SK-N-SH (cell line): ENCODE measurements around the gene UBTD1. TPM values are rescaled to one million over a fixed set of nuclear protein-coding genes. Genes with fewer than 3 reads are reported as not detected.

Source experiments
- CTCF ChIA-PET: fragments of 300-600, 350-600 bp; formaldehyde crosslinking; extraction: SDS; loops from one replicate; lab custom pipeline; 2021; lab: Yijun Ruan, JAX
- POLR2A ChIA-PET: fragments of 350-600 bp; sonication (Branson Sonifier 250); formaldehyde crosslinking; extraction: SDS; loops from one replicate; lab custom pipeline; 2020; ENCODE audit warnings: antibody characterized with exemption, inconsistent platforms; lab: Yijun Ruan, JAX
- DNase-seq: peaks from one replicate; pipeline ENCODE4 v3.0.0; 2012
- H2AFZ ChIP-seq: fragments of 200-600 bp; sonication (generic); 2 replicates; pipeline ENCODE4 v1.8.1; 2016; ENCODE audit warnings: antibody characterized with exemption, mild to moderate bottlenecking, low read depth
- H3F3A ChIP-seq: fragments of 200-600 bp; sonication (generic); replicated peaks from 2 replicates; pipeline ENCODE3; 2016; ENCODE audit warnings: antibody characterized with exemption, mild to moderate bottlenecking; ENCODE audit not compliant: insufficient read depth
- H3K27ac ChIP-seq, 2 experiments: fragments of 200-500 bp in 1 of 2; fragments of 200-600 bp in 1 of 2; sonication (Bioruptor generic) in 1 of 2; sonication (generic), shearing (Covaris generic) in 1 of 2; 2 replicates each; pipeline versions ENCODE4 v1.5.1 to v1.6.1; 2014 to 2016; ENCODE audit warnings: low read depth in 2 of 2, inconsistent platforms in 1 of 2, low read length in 1 of 2, mild to moderate bottlenecking in 1 of 2, mixed read lengths in 1 of 2
- H3K27me3 ChIP-seq: fragments of 200-600 bp; sonication (generic), shearing (Covaris generic); 2 replicates; pipeline ENCODE4 v1.6.1; 2016; ENCODE audit warnings: mixed run types; ENCODE audit not compliant: insufficient read depth
- H3K36me3 ChIP-seq, 2 experiments: fragments of 200-500 bp in 1 of 2; fragments of 200-600 bp in 1 of 2; sonication (Bioruptor generic) in 1 of 2; sonication (generic) in 1 of 2; replicated peaks in 1 of 2; 2 replicates each; pipeline versions ENCODE3 to v1.5.1; 2014 to 2016; ENCODE audit warnings: low read length in 1 of 2, mild to moderate bottlenecking in 1 of 2; ENCODE audit not compliant: insufficient read depth in 2 of 2, control insufficient read depth in 1 of 2
- H3K4me1 ChIP-seq, 2 experiments: fragments of 200-500 bp in 1 of 2; fragments of 200-600 bp in 1 of 2; sonication (Bioruptor generic) in 1 of 2; sonication (generic), shearing (Covaris generic) in 1 of 2; 2 replicates each; pipeline versions ENCODE4 v1.5.1 to v1.6.1; 2014 to 2016; ENCODE audit warnings: low read depth in 1 of 2, low read length in 1 of 2, mixed run types in 1 of 2; ENCODE audit not compliant: insufficient read depth in 2 of 2, control insufficient read depth in 1 of 2
- H3K4me2 ChIP-seq: fragments of 200-600 bp; sonication (generic), shearing (Covaris generic); 2 replicates; pipeline ENCODE4 v1.6.1; 2017; ENCODE audit warnings: mixed run types
- H3K4me3 ChIP-seq, 2 experiments: fragments of 200-500 bp in 1 of 2; fragments of 200-600 bp in 1 of 2; sonication (Bioruptor generic) in 1 of 2; sonication (generic), shearing (Covaris generic) in 1 of 2; 2 replicates each; pipeline versions ENCODE4 v1.5.1 to v1.8.1; 2014 to 2016; ENCODE audit warnings: low read depth in 2 of 2, inconsistent platforms in 1 of 2, low read length in 1 of 2, mild to moderate bottlenecking in 1 of 2, mixed read lengths in 1 of 2, moderate library complexity in 1 of 2
- H3K79me2 ChIP-seq: fragments of 200-600 bp; sonication (generic); 2 replicates; pipeline ENCODE4 v1.8.1; 2017; ENCODE audit warnings: mild to moderate bottlenecking; ENCODE audit not compliant: insufficient read depth
- H3K9ac ChIP-seq: fragments of 200-600 bp; sonication (generic); 2 replicates; pipeline ENCODE4 v1.6.1; 2017; ENCODE audit warnings: mixed run types
- H3K9me2 ChIP-seq: fragments of 200-600 bp; sonication (generic); 2 replicates; pipeline ENCODE4 v1.6.1; 2017; ENCODE audit warnings: mixed run types
- H3K9me3 ChIP-seq: fragments of 200-600 bp; sonication (generic); 2 replicates; pipeline ENCODE4 v1.6.1; 2017; ENCODE audit warnings: mixed run types, mild to moderate bottlenecking, moderate library complexity
- H4K20me1 ChIP-seq: fragments of 200-600 bp; sonication (generic); 2 replicates; pipeline ENCODE4 v1.6.1; 2017; ENCODE audit warnings: mild to moderate bottlenecking, mixed run types; ENCODE audit not compliant: insufficient read depth
- CHD2 ChIP-seq: fragments of 150-350 bp; IDR thresholded peaks from 2 replicates; pipeline ENCODE4 v1.6.1; 2018; ENCODE audit warnings: low read length; ENCODE audit not compliant: partially characterized antibody
- CTCF ChIP-seq: fragments of 200-600 bp; sonication (generic); IDR thresholded peaks from 2 replicates; pipeline ENCODE4 v1.6.1; 2017; ENCODE audit warnings: antibody characterized with exemption, mild to moderate bottlenecking, moderate library complexity
- JUND ChIP-seq: IDR thresholded peaks from 2 replicates; pipeline ENCODE4 v1.4.0; 2012
- MEF2A ChIP-seq: IDR thresholded peaks from 2 replicates; pipeline ENCODE4 v1.4.0; 2012; ENCODE audit warnings: low read depth, borderline replicate concordance
- MXI1 ChIP-seq: IDR thresholded peaks from 2 replicates; pipeline ENCODE4 v1.6.1; 2012; ENCODE audit warnings: mild to moderate bottlenecking, low read depth, low read length, improper control_type of control experiment
- NFIC ChIP-seq: IDR thresholded peaks from 2 replicates; pipeline ENCODE4 v1.4.0; 2012; ENCODE audit warnings: borderline replicate concordance
- PBX3 ChIP-seq: IDR thresholded peaks from 2 replicates; pipeline ENCODE4; 2012
- POLR2AphosphoS5 ChIP-seq: IDR thresholded peaks from 2 replicates; pipeline ENCODE4 v1.6.1; 2012; ENCODE audit warnings: low read depth, low read length
- RFX5 ChIP-seq: IDR thresholded peaks from 2 replicates; pipeline ENCODE4 v1.6.1; 2012; ENCODE audit warnings: mild to moderate bottlenecking, improper control_type of control experiment, low read length
- RXRA ChIP-seq: IDR thresholded peaks from 2 replicates; pipeline ENCODE4 v1.4.0; 2012; ENCODE audit warnings: low read depth, mild to moderate bottlenecking, borderline replicate concordance
- TAF1 ChIP-seq: IDR thresholded peaks from 2 replicates; pipeline ENCODE4 v1.6.1; 2012; ENCODE audit warnings: low read depth, mild to moderate bottlenecking, low read length, moderate library complexity, borderline replicate concordance
- TEAD4 ChIP-seq: IDR thresholded peaks from 2 replicates; pipeline ENCODE4 v1.4.0; 2012; ENCODE audit warnings: mild to moderate bottlenecking, borderline replicate concordance; ENCODE audit not compliant: insufficient read depth
- USF2 ChIP-seq: fragments of 150-350 bp; IDR thresholded peaks from 2 replicates; pipeline ENCODE4 v1.6.1; 2017; ENCODE audit warnings: antibody characterized with exemption, low read length, low read depth, borderline replicate concordance
- WGBS: methylation state at CpG from one replicate; pipeline ENCODE4 v1.1.6; 2017; ENCODE audit warnings: low lambda C conversion rate; 5-methylcytosine and 5-hydroxymethylcytosine counted together
- polyA plus RNA-seq, 3 experiments: library from polyadenylated mRNA; depleted of rRNA; stranded (reverse); fragments of >200 nt; gene quantifications; 2 replicates each; pipeline ENCODE4 v1.2.3, GENCODE V29; 2012

The UBTD1 gene
- polyA plus RNA-seq, 1 of the 3 experiments (the other 2 are of a cell fraction), result 38.8 TPM

- TF ChIP-seq USF2 (no peak), PBX3 (no peak)
Observed at GRCh38 chr10:97514344-97514743, 15.6 kb downstream of the UBTD1 start (continued).

GRCh38 chr10:97515271-97515978 is 16.7 kb downstream of the UBTD1 start:
- TF ChIP-seq NFIC, result no peak
- no peak for TF ChIP-seq CHD2
- no peak for TF ChIP-seq CTCF
- no peak for TF ChIP-seq TAF1
- Histone ChIP-seq H3K9me2 (no peaks in the 10 kb centered on the region), H3K36me3 (no peaks in the 10 kb centered on the region), H3K4me2 (no peak overlapping the region), H3K4me1 (peaks cover 12 to 18% of the 10 kb centered on the region in 2 experiments), H3K27me3 (no peaks in the 10 kb centered on the region), H2AFZ (no peak overlapping the region), H3K27ac (no peak overlapping the region), H3F3A (peaks cover 5% of the 10 kb centered on the region), H3K4me3 (no peak overlapping the region), H3K79me2 (peaks cover 61% of the 10 kb centered on the region), H3K9ac (no peak overlapping the region), H3K9me3 (no peaks in the 10 kb centered on the region), H4K20me1 (peaks cover 96% of the 10 kb centered on the region)
- WGBS, result 84% methylated on average over 10 of the region's 10 CpGs
- DNase-seq, result no peak
- CTCF ChIA-PET, result no interaction called here
- POLR2A ChIA-PET, result no interaction called here

GRCh38 chr10:97517096-97517750 is 18.5 kb downstream of the UBTD1 start:
- TF ChIP-seq RXRA (no peak), RFX5 (no peak), MXI1 (no peak), CHD2 (no peak), POLR2AphosphoS5 (no peak), MEF2A (no peak), TEAD4 (no peak), JUND (no peak)
- TF ChIP-seq, all 33 proteins: peak for 0
- no peak overlapping the region for H3K4me3 ChIP-seq
- H3K4me1 ChIP-seq, result peaks cover 12 to 21% of the 10 kb centered on the region in 2 experiments
- peaks cover 58% of the 10 kb centered on the region for H3K79me2 ChIP-seq
- H4K20me1 ChIP-seq, result peaks cover 96% of the 10 kb centered on the region
- peak overlapping the region; percentile 20; the same call in 1 of the 2 replicates for H3K4me2 ChIP-seq
- H3K27ac ChIP-seq, result peak overlapping the region in 1 of 2 experiments; percentile 2; a peak in 1 of 4 replicates
- H3K27me3 ChIP-seq, result no peaks in the 10 kb centered on the region
- H3K36me3 ChIP-seq, result no peaks in the 10 kb centered on the region
- WGBS, result 95% methylated on average over 10 of the region's 15 CpGs
- ChIA-PET CTCF (interaction anchor here (1.0 kb wide), 1 partner anchor 17 kb away, joined by 3 read pairs; no protein-coding TSS in a partner anchor), POLR2A (no interaction called here)
- no peaks in the 10 kb centered on the region for H3K9me2 ChIP-seq
- no peak for DNase-seq
- H3K9ac ChIP-seq, result no peak overlapping the region
- H2AFZ ChIP-seq, result no peak overlapping the region
- peaks cover 5% of the 10 kb centered on the region for H3F3A ChIP-seq
- no peaks in the 10 kb centered on the region for H3K9me3 ChIP-seq
